HTR-8/SVneo (cell line): ENCODE results near the gene KSR1.
A peak's percentile ranks its signal among the peaks of the same experiment; 100 is the strongest.

Experiments
- DNase-seq: peaks from one replicate; pipeline ENCODE4 v3.0.0; 2011; ENCODE audit warnings: low spot score, mixed read lengths; ENCODE audit not compliant: insufficient read length
- FAIRE-seq: peaks from 2 replicates; lab custom pipeline; 2011; peaks lifted over from hg19 to GRCh38; lab: Jason Lieb, UNC

Gene KSR1

GRCh38 chr17:27526604-27527002 is 70.4 kb downstream of the KSR1 start:
- no peak for FAIRE-seq
- no peak for DNase-seq

GRCh38 chr17:27529230-27529796 is 73.1 kb downstream of the KSR1 start:
- FAIRE-seq = peak; percentile 52
- DNase-seq = no peak

GRCh38 chr17:27530764-27531391 is 74.6 kb downstream of the KSR1 start:
- FAIRE-seq (no peak), DNase-seq (no peak)

DNA sequence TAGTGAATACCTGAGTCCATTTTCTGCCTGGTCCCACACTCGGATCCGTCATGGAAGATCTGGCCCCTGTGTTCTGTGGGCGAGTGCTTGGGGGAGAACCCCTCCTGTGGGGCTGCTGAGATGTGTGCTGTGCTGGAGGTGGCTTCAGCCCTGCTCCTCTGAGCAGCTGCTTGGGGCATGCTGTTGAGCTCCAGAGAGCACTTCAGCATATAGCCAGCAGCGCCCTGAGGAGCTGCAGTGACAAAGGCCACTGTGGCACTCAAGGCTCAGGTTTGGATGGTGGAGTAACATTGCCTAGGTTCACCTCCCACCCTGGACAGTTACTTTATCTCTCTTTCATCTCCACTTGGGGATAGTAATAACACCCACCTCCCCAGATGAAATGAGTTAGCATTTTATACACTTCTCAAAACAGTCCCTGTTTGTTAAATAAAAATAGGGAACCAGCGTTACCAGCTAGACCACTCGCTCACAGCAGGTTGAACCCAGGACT is 75.3 kb downstream of the KSR1 start:
- no peak for FAIRE-seq

DNA sequence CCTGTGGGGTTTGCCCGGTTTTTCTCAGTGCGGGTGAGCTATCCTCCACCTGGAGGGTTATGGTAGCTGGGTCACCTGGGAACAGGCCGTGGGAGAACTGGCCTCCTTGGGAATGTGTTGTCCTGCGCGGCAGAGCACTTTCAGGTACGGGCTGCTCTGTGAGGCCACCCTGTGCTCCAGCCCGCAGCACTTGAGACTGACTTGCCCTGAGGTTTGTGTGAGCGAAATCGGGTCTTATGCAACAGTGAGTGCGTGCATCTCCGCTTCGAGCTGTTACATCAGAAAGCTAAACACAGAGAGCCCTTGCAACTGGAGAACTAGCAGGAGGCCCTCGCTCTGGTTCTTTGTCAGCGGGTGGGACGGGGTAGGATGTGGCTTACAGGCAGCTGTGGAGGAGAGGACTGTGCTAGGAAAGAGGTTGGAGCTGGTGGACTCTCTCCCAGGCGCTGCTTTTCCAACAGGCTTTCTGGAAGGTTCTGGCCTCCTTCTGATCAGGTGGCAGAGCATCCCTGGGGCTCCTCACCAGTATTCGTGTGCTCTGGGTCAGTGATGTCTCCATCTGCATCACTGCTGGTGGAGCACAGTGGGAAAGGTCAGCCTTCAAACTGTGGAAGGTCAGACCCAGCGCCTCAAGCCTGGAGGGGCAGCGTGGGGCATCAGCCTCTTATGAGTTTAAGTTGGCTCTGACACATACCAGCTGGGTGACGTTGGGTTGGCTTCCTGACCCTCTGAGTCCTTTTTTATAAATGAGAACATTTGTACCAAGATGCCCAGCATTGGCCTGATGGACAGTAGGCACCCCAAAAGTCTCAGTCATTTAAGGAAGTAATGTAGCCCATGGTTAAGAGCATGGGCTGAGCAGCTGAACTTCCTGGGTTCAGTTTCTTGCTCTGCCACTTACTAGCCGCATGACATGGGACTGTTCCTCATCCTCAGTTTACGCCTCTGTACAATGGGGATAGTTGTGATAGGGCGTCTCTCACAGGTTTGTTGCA is 76.3 kb downstream of the KSR1 start:
- FAIRE-seq = peak; percentile 48
- DNase-seq = no peak

More for the DNA sequence above, 75.3 kb downstream of the KSR1 start:
- DNase-seq = no peak

GRCh38 chr17:27533874-27534815 is 77.9 kb downstream of the KSR1 start:
- peak; percentile 72 for DNase-seq
- FAIRE-seq = peak; percentile 66

DNA sequence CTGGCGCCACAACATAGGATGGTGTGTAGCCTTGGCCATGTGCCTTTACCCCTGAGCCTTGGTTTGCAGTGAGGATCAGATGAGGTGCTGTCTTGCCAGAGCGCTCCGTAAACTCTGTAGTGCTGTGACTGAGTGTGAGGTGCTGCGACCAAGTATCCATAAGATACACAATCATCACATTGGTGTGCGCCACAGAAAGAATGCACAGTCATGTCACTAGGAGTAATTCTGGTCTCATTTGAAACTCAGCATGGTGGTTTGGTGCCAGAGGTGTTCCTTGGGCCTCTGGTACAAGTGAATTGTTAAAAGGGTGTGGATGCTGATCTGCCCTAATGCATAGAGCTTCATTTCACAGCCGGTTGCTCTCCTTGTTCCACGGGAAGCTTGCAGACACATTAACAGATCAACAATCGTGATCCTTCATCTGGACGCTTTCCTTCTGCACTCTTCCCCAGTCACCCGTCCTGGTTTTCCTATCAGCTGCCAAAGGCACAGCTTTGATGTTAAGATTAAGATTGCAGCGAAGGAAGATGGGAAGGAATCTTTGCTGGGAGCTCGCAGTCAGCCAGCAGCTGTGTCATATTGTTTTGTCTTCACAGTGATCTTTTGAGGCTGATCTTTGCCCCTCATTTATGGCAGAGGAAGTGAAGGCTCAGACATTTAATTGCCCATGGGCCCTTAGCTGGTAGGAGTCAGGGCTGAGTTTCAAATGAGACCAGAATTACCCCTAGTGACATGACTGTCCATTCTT is 79.1 kb downstream of the KSR1 start:
- DNase-seq (no peak), FAIRE-seq (no peak)

DNA sequence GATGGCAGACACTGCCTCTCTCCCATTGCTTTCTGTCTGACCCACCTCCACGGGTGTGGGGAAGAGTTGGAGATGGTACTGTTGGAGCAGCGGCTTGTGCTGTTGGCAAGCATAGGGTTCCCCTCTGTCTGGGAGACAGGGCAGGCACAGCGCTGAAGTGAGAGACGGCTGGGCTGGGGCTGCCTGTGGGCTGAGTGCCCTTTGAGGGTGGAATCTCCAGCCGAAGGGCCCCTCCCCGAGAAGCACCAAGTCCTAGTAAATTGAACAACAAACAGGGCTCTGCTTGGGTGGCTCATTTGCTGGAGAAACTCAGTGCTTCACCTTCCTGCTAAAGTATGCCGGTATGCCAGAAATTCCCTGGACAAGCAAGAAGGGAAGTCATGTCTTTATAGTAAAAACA is 79.7 kb downstream of the KSR1 start:
- FAIRE-seq (peak; percentile 60), DNase-seq (no peak)

- FAIRE-seq (no peak), DNase-seq (no peak)
Measured at GRCh38 chr17:27536781-27537180, 80.5 kb downstream of the KSR1 start.

DNA sequence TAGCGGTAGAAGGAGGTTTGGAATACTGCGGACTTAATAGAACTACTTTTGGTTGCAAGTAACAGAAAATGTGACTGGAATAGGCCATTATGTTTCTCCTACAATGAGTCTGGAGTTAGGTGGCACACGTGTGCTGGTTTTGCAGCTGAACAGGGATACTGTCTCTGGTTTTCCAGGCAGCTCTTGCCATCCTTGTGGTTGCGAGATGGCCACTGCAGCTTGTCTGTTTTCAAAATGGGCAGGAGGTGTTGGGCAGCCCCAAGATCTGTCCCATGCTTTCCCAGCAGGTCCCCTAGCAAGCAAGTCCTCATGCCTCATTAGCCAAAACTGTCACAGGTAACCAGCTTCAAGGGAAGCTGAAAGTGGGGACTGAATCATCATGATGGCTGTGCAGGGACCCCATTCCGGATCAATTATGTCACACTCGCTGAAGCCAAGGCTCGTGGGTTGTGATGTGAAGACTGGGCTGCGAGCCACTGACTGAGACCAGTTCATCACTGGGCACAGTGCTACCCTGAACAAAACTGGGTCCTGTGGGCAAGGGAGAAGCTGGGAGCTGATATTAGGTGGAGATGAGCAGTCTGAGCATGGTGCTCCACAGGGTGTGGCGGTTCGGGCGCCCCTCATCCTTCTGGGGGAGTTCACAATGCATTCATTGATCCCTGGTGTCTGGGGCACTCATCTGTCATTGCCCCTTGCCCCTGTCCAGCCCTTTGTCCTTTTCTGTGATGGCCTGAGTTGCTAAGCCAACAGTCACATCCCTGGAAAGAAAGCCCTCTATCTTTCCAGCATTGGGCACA is 82.1 kb downstream of the KSR1 start:
- no peak for DNase-seq
- FAIRE-seq = peak; percentile 26

DNA sequence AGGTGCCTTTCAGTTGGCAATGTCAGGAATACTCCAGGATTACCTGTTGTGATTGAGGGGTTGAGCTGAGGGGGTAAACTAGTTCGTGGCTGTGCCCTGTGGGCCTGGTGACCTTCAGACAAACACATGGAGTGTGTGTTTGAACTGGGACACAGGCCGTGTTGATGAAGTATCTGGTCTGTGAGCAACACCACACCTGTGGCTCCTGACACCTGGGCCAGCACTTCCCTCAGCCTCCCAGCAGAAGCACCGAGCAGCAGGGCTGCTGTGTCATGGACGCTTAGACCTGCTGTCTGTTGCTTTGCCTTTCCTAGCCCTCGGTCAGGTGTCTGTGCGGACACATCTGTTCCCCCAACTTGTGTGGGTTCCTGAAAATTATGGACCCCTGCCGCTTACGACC is 82.9 kb downstream of the KSR1 start:
- DNase-seq (no peak), FAIRE-seq (peak; percentile 9)

DNA sequence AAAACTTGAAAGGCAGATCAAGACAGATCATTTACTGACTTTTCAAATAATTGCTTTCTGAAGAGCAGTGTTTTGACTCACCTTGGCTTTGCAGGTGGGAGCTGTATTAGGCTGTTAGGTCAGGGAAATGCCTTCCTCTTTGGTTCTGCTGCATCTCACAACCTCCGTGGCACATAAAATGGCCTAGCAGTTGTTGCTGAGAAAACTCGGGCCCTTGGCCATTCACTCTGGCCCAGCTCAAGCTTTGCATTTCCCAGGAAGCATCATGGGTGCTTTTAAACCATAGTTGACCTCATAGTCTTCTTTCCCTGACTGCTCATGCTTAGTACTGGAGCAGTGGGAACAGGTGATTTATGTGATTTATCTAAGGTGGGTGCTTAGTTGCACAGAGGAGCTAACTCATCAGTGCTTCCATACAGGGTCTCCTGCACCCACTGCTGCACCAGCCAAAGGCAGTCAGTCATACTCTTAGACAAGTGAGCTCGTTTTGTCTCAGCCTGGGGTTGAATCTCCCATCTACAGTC is 83.6 kb downstream of the KSR1 start:
- no peak for FAIRE-seq

GRCh38 chr17:27540318-27541101 is 84.3 kb downstream of the KSR1 start:
- peak; percentile 87 for DNase-seq
- peak; percentile 54 for FAIRE-seq

More for the DNA sequence above, 83.6 kb downstream of the KSR1 start:
- DNase-seq = no peak

DNA sequence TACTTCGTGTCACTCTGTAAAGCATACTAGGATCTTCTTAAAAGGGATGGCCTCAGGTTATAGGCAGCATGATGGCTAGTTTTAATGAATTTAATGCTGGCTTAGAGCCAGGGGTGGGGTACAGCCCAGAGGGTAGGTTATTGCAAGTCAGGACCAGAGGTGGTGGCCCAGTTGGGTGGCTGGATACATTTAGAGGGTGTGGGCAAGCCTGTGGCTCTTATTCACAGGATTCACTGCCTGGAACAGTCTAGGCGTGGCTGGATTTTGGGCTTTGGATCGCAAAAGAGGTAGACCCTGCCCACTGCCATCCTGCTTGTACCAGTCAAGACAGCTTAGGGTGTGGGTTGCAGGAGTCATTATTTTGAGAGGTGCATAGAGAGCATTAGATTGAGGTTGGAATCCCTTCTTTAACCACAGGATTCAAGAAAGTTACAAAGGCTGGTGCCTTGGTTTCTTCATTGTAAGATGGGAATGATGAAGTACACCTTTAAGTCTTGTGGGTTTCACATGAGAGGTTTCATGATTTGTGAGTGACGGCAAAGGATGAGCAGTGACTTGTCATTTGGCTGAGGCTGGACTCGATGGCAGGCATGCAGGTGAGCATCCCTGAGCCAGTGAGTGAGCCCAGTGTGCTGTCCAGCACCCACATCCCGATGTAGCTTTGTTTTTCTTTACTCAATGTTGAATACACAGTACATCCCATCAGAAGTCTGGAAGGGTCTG is 85.2 kb downstream of the KSR1 start:
- FAIRE-seq (no peak), DNase-seq (no peak)

GRCh38 chr17:27542841-27543463 is 86.7 kb downstream of the KSR1 start:
- DNase-seq (no peak), FAIRE-seq (no peak)

DNA sequence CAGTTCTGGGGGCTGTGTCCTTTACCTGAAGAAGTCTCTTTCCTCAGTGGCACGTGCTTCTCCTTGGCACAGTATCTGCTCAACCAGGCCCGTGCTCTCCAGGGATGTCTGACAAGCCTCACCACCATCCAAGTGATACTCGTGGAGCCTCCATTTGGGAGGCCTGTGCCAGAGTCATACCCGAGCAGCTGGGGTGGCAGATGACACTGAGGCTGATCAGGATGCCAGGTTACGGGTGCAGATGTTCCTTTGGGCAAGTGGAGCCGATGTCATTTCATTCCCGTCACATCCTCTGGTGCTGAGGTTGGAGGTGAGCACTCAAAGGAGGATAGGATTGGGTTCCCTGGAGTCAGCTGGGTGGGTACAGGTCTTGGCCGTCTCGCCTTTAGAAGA is 87.2 kb downstream of the KSR1 start:
- FAIRE-seq (no peak), DNase-seq (no peak)
